ENCODE data around the gene ZNF267.

DNA sequence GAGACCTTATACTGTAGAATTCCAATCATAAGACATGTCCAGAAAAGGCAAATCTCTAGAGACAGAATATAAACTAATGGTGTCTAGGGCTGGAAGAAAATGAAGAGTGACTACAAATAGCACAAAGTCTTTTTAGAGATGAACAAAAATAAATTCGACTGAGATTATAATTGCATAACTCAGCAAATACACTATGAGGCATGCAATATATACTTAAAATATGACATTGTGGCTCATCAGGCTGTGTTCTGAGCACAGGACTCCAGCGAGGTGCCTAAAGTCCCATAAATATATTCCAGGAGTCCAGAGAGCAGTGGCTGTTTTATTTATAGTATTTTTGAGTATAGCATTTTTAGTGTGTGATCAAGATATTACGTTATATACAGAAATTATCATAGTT lies 13.1 kb upstream of the ZNF267 start:
- TF ChIP-seq, protein P1, sequence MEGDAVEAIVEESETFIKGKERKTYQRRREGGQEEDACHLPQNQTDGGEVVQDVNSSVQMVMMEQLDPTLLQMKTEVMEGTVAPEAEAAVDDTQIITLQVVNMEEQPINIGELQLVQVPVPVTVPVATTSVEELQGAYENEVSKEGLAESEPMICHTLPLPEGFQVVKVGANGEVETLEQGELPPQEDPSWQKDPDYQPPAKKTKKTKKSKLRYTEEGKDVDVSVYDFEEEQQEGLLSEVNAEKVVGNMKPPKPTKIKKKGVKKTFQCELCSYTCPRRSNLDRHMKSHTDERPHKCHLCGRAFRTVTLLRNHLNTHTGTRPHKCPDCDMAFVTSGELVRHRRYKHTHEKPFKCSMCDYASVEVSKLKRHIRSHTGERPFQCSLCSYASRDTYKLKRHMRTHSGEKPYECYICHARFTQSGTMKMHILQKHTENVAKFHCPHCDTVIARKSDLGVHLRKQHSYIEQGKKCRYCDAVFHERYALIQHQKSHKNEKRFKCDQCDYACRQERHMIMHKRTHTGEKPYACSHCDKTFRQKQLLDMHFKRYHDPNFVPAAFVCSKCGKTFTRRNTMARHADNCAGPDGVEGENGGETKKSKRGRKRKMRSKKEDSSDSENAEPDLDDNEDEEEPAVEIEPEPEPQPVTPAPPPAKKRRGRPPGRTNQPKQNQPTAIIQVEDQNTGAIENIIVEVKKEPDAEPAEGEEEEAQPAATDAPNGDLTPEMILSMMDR (IDR thresholded peaks at IDR 0.05; ENCODE audit: insufficient read depth, low read depth, low read length) = no peak
- TF ChIP-seq EZH2 (IDR thresholded peaks at IDR 0.05; ENCODE audit: insufficient read depth, low read length) = no peak
